Activated naive CD8-positive, alpha-beta T cell treated with anti-CD3 and anti-CD28 coated beads for 36 hours (primary cell): ENCODE data around the gene ADAP2. TPM values are rescaled to one million over a fixed set of nuclear protein-coding genes. Genes with fewer than 3 reads are reported as not detected.
"Not testable (repeated sequence)": the region's sequence is repeated elsewhere in the genome, so short reads cannot be mapped to it uniquely, and the experiment has no call there.

Source experiments
- DNase-seq: peaks from one replicate; pipeline ENCODE4 v3.0.0; 2021
- H3K27ac Mint-ChIP-seq: one replicate; pipeline ENCODE4 v1.8.0; 2022; ENCODE audit warnings: mild to moderate bottlenecking, moderate library complexity, mixed read lengths
- H3K27me3 Mint-ChIP-seq: one replicate; pipeline ENCODE4 v1.8.0; 2022; ENCODE audit warnings: mild to moderate bottlenecking, mixed read lengths
- H3K36me3 Mint-ChIP-seq: one replicate; pipeline ENCODE4 v1.8.0; 2021; ENCODE audit warnings: mild to moderate bottlenecking, mixed read lengths
- H3K4me1 Mint-ChIP-seq: one replicate; pipeline ENCODE4 v1.8.0; 2021; ENCODE audit warnings: mixed read lengths
- H3K4me3 Mint-ChIP-seq: one replicate; pipeline ENCODE4 v1.8.0; 2022; ENCODE audit warnings: mild to moderate bottlenecking, moderate library complexity, mixed read lengths
- H3K9me3 Mint-ChIP-seq: one replicate; pipeline ENCODE4 v1.8.0; 2022; ENCODE audit warnings: mixed read lengths
- total RNA-seq, 2 experiments: library from RNA; stranded (reverse); gene quantifications; one replicate each; pipeline ENCODE4 v1.2.3, GENCODE V29; 2021

Gene ADAP2, protein sequence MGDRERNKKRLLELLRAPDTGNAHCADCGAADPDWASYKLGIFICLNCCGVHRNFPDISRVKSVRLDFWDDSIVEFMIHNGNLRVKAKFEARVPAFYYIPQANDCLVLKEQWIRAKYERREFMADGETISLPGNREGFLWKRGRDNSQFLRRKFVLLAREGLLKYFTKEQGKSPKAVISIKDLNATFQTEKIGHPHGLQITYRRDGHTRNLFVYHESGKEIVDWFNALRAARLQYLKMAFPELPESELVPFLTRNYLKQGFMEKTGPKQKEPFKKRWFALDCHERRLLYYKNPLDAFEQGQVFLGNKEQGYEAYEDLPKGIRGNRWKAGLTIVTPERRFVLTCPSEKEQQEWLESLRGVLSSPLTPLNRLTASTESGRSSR
- total RNA-seq: under 1 TPM; 0.19 to 0.42 TPM

- Mint-ChIP-seq H3K4me3 (peak within 1 kb of the TSS; percentile 59), H3K27me3 (peaks cover 57% of the 10 kb centered on the region), H3K4me1 (peaks cover 8% of the 10 kb centered on the region), H3K9me3 (no peaks in the 10 kb centered on the region), H3K36me3 (no peaks in the 10 kb centered on the region), H3K27ac (no peak within 1 kb of the TSS)
- no peak for DNase-seq
Measured at GRCh38 chr17:30921544-30922196, at the start of gene ADAP2. TSS of gene ADAP2 (plus strand) at chr17:30921945. CDS start at chr17:30922015, 70 bp downstream.

DNA sequence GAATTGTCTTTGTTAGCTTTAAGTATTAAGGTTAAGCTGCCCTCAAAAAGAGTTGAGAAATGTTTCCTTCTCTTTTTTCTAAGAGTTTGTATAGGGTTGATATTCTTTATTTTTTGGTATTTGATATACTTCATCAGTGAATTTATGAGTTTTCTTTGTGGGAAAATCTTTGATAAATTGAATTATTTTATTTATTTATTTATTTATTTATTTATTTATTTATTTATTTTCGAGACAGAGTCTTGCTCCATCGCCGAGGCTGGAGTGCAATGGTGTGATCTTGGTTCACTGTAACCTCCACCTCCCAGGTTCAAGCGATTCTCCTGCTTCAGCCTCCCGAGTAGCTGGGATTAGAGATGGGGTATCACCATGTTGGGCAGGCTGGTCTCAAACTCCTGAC lies 35.6 kb upstream of the ADAP2 start:
- no peaks in the 10 kb centered on the region for H3K4me1 Mint-ChIP-seq
- no peaks in the 10 kb centered on the region for H3K9me3 Mint-ChIP-seq
- H3K27me3 Mint-ChIP-seq: no peaks in the 10 kb centered on the region
- H3K27ac Mint-ChIP-seq: no peak overlapping the region
- no peak for DNase-seq
- no peak overlapping the region for H3K4me3 Mint-ChIP-seq
- peaks cover 3% of the 10 kb centered on the region for H3K36me3 Mint-ChIP-seq

- H3K27ac Mint-ChIP-seq: no peak overlapping the region
- H3K36me3 Mint-ChIP-seq: peaks cover 9% of the 10 kb centered on the region
- no peaks in the 10 kb centered on the region for H3K4me1 Mint-ChIP-seq
- no peak overlapping the region for H3K4me3 Mint-ChIP-seq
- no peaks in the 10 kb centered on the region for H3K9me3 Mint-ChIP-seq
- DNase-seq: no peak
- H3K27me3 Mint-ChIP-seq: no peaks in the 10 kb centered on the region
Measured at GRCh38 chr17:30894236-30894635, 27.5 kb upstream of the ADAP2 start.

DNA sequence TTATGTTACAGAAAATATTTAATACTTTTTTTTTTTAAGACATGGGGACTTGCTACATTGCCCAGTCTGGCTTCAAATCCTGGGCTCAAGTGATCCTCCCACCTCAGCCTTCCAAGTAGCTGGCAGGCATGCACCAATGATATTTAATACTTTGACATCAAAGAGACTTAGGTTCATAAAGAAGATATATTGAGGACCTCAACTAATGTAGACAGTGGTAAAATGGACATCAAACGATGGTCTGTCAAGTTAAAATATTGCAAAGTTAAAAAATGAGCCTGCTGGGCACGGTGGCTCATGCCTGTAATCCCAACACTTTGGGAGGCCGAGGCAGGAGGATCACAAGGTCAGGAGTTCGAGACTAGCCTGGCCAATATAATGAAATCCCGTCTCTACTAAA lies 24.4 kb upstream of the ADAP2 start:
- Mint-ChIP-seq H3K4me1 (peaks cover 13% of the 10 kb centered on the region), H3K9me3 (no peaks in the 10 kb centered on the region), H3K27ac (no peak overlapping the region), H3K27me3 (no peaks in the 10 kb centered on the region), H3K4me3 (no peak overlapping the region), H3K36me3 (peaks cover 11% of the 10 kb centered on the region)
- no peak for DNase-seq

DNA sequence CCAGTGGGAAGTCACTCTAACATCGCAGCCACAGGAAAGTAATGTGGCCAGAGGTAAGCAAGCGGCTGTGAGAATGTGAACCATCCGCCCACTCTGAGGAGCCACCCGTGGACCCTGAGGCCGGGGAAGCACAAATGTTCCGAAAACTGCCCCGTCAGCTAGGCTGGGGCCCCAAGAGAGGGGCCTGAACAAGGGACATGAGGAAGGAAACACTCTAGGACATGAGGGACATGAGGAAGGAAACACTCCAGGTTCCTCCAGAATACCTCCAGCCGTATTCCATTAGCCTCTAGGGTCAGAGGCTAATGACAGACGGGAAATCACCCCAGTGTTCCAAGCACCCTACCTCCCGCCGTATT lies 16.0 kb upstream of the ADAP2 start:
- H3K4me3 Mint-ChIP-seq: peak overlapping the region; percentile 99
- peak overlapping the region; percentile 94 for H3K27ac Mint-ChIP-seq
- H3K9me3 Mint-ChIP-seq: no peaks in the 10 kb centered on the region
- peak; percentile 27 for DNase-seq
- H3K36me3 Mint-ChIP-seq: peaks cover 13% of the 10 kb centered on the region
- no peaks in the 10 kb centered on the region for H3K27me3 Mint-ChIP-seq
- peaks cover 43% of the 10 kb centered on the region for H3K4me1 Mint-ChIP-seq

- peaks cover 13% of the 10 kb centered on the region for H3K36me3 Mint-ChIP-seq
- peak within 1 kb of the TSS; percentile 99 for H3K4me3 Mint-ChIP-seq
- H3K4me1 Mint-ChIP-seq: peaks cover 39% of the 10 kb centered on the region
- peak within 1 kb of the TSS; percentile 94 for H3K27ac Mint-ChIP-seq
- no peaks in the 10 kb centered on the region for H3K9me3 Mint-ChIP-seq
- DNase-seq: peak; percentile 92
- H3K27me3 Mint-ChIP-seq: no peaks in the 10 kb centered on the region
Measured at GRCh38 chr17:30906101-30906911, 15.4 kb upstream of the ADAP2 start, which contains the start of gene TEFM. TSS of gene TEFM (minus strand) at chr17:30906238. CDS start at chr17:30906198, 40 bp downstream.

- Mint-ChIP-seq H3K27ac (no peak overlapping the region), H3K27me3 (no peaks in the 10 kb centered on the region), H3K9me3 (no peaks in the 10 kb centered on the region), H3K4me3 (no peak overlapping the region), H3K4me1 (peaks cover 24% of the 10 kb centered on the region), H3K36me3 (peaks cover 2% of the 10 kb centered on the region)
- no peak for DNase-seq
Measured at GRCh38 chr17:30908717-30909420, 12.9 kb upstream of the ADAP2 start.

- H3K4me3 Mint-ChIP-seq, H3K9me3 Mint-ChIP-seq, DNase-seq, H3K27me3 Mint-ChIP-seq, H3K36me3 Mint-ChIP-seq, H3K27ac Mint-ChIP-seq: not testable (repeated sequence)
- H3K4me1 Mint-ChIP-seq: peaks cover 19% of the 10 kb centered on the region
Measured at GRCh38 chr17:30910151-30910550, 11.6 kb upstream of the ADAP2 start.

DNA sequence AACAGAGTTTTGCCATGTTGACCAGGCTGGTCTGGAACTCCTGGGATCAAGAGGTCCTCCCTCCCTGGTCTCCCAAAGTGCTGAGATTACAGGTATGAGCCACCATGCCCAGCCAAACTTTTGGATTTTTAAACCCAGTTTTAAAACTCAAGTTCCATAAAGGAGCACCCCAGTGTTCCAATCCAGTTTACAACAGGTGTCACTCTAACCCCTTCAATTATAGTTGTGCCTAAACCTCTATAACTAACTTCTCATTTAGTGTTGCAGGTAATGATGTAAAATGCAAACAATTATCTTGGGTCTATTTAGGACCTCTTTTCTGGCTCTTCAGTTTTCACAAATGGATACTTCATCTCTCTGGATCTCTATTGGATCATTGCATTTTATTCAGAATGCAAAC lies 7.8 kb upstream of the ADAP2 start:
- H3K9me3 Mint-ChIP-seq: no peaks in the 10 kb centered on the region
- H3K27ac Mint-ChIP-seq: no peak overlapping the region
- H3K4me3 Mint-ChIP-seq: no peak overlapping the region
- no peaks in the 10 kb centered on the region for H3K36me3 Mint-ChIP-seq
- no peaks in the 10 kb centered on the region for H3K27me3 Mint-ChIP-seq
- H3K4me1 Mint-ChIP-seq: peaks cover 2% of the 10 kb centered on the region
- no peak for DNase-seq

DNA sequence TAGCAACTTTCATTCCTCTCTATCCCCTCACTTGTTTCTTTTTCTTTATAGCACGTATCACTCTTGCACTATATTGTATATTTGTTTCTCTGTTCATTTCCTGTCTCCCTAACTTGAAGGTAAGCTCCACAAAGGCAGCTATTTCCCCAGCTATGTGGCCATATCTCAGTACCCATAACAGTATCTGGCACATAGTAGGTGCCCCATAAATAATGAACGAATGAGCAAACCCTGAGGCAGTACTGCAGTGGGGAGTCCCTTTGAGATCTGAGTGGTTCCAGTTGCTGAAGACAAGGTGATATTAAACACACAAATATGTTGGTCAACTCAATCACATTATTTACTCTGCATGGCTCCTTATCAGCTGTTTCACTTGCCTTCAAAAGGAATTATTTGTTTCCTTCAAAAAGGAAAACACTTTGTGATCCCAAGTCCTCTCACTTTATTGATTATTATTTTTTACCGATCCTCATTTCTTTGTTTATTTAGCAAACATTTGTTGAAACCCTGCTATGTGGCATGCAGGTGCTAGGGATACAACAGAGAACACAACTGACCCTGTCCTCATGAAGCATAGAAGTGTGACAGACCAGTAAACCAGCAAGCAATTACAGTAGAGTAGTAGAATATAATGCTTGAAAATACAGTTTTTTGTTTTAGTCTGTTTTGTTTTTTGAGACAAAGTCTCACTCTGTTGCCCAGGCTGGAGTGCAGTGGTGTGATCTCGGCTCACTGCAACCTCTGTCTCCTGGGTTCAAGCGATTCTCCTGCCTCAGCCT lies 5.7 kb upstream of the ADAP2 start:
- Mint-ChIP-seq H3K4me1 (no peaks in the 10 kb centered on the region), H3K9me3 (no peaks in the 10 kb centered on the region), H3K27me3 (peaks cover 8% of the 10 kb centered on the region), H3K36me3 (no peaks in the 10 kb centered on the region), H3K27ac (no peak overlapping the region), H3K4me3 (no peak overlapping the region)
- no peak for DNase-seq

- Mint-ChIP-seq H3K27me3 (peaks cover 16% of the 10 kb centered on the region), H3K4me1 (peaks cover 3% of the 10 kb centered on the region), H3K9me3 (no peaks in the 10 kb centered on the region), H3K4me3 (no peak overlapping the region), H3K36me3 (no peaks in the 10 kb centered on the region), H3K27ac (no peak overlapping the region)
- DNase-seq: no peak
Measured at GRCh38 chr17:30917050-30917449, 4.7 kb upstream of the ADAP2 start.

- H3K4me3 Mint-ChIP-seq: no peak overlapping the region
- no peaks in the 10 kb centered on the region for H3K36me3 Mint-ChIP-seq
- no peak overlapping the region for H3K27ac Mint-ChIP-seq
- no peak for DNase-seq
- peaks cover 43% of the 10 kb centered on the region for H3K27me3 Mint-ChIP-seq
- H3K4me1 Mint-ChIP-seq: peaks cover 8% of the 10 kb centered on the region
- H3K9me3 Mint-ChIP-seq: no peaks in the 10 kb centered on the region
Measured at GRCh38 chr17:30920282-30920681, 1.5 kb upstream of the ADAP2 start.

DNA sequence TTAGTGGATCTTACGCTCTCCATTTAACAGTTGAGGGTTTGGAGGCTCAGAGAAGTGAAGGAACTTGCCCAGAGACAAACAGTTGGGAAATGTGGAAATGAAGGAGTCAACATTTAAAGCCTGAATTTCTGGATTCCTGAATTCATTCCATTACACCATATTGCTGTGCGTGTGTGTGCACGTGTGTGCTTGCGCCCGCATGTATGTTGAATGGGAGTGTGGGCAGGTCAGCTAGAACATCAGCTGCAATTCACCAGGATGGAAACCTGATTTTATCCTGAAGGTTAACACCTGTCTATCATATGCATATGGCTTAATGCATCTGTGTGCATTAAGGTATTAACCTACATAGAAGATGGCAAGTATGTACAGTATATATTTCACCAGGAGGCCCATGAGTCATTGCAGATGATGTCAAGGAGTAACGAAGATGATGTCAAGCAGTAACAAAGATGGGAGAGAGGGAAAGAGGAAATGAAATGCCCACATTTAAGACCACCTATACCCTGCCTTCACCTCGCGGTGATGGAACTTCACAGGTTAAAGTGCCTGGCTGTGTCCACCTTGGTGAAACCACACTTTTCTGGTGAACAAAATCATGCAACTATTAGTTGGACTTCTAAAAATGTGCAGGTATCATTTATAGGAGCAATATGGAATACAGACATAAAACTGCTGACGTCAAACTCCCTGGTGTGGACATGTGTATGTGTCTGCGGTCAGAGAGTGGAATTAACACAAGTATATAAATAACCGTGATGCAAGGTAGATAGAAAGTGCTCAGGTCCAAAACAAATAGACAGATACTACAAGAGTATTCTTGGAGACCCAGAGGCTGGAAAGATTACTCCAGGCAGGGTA lies 832 bp upstream of the ADAP2 start:
- Mint-ChIP-seq H3K4me3 (peak overlapping the region; percentile 40), H3K4me1 (peaks cover 8% of the 10 kb centered on the region), H3K27me3 (peaks cover 49% of the 10 kb centered on the region), H3K9me3 (no peaks in the 10 kb centered on the region), H3K36me3 (no peaks in the 10 kb centered on the region), H3K27ac (no peak overlapping the region)
- DNase-seq: no peak
